Kidney (tissue), 14 donors: Measurements from ENCODE around the gene ART1. TPM values are rescaled to one million over a fixed set of nuclear protein-coding genes. Genes with fewer than 3 reads are reported as not detected.
A peak's percentile ranks its signal among the peaks of the same experiment; 100 is the strongest.

Experiments
- DNase-seq, 5 donors: peaks; one replicate each; pipeline ENCODE4 v3.0.0-alpha.2; 2013 to 2020
- FAIRE-seq: peaks from 2 replicates; lab custom pipeline; 2012; peaks lifted over from hg19 to GRCh38; lab: Jason Lieb, UNC
- H3K27ac ChIP-seq, 2 donors: one replicate each; pipeline ENCODE4 v1.7.0; 2013; ENCODE audit warnings: low read depth in 2 of 2, low read length in 2 of 2, inconsistent platforms in 1 of 2
- H3K27me3 ChIP-seq: one replicate; pipeline ENCODE4 v1.7.1; 2013; ENCODE audit warnings: low read length, inconsistent platforms; ENCODE audit not compliant: control insufficient read depth, insufficient read depth
- H3K36me3 ChIP-seq, 3 donors: one replicate each; pipeline versions ENCODE4 v1.7.0 to v1.7.1; 2013; ENCODE audit warnings: low read length in 3 of 3, control low read depth in 1 of 3, inconsistent platforms in 1 of 3; ENCODE audit not compliant: insufficient read depth in 3 of 3, control insufficient read depth in 2 of 3
- H3K4me1 ChIP-seq, 3 donors: one replicate each; pipeline versions ENCODE4 v1.7.0 to v1.7.1; 2013; ENCODE audit warnings: low read length in 3 of 3, inconsistent platforms in 1 of 3, low read depth in 1 of 3; ENCODE audit not compliant: control insufficient read depth in 2 of 3, insufficient read depth in 2 of 3
- H3K4me3 ChIP-seq, 3 donors: one replicate each; pipeline versions ENCODE4 v1.7.0 to v1.8.1; 2013; ENCODE audit warnings: low read length in 3 of 3, control low read depth in 1 of 3, inconsistent platforms in 1 of 3
- H3K9ac ChIP-seq, 3 donors: one replicate each; pipeline versions ENCODE4 v1.7.0 to v1.7.1; 2013; ENCODE audit warnings: low read length in 3 of 3, control low read depth in 1 of 3, inconsistent platforms in 1 of 3
- H3K9me3 ChIP-seq, 3 donors: one replicate each; pipeline versions ENCODE4 v1.7.0 to v1.7.1; 2013; ENCODE audit warnings: low read length in 3 of 3, control low read depth in 1 of 3, inconsistent platforms in 1 of 3; ENCODE audit not compliant: control insufficient read depth in 2 of 3, insufficient read depth in 1 of 3
- intact Hi-C: fragments of 100-400 bp; cut with DNase I; formaldehyde crosslinking; loops from one replicate; pipeline ENCODE4 v1.11.1; 2022
- polyA plus RNA-seq: library from polyadenylated mRNA; stranded (reverse); fragments of 350-450 nt; fragmentation: Illumina TruSeq; extraction: RNeasy Lipid Tissue Mini Kit (QIAGEN cat#74804); gene quantifications from one replicate; pipeline ENCODE4 v1.2.3, GENCODE V29; 2014; ENCODE audit warnings: low read depth, low replicate concordance; ENCODE audit not compliant: insufficient read depth
- total RNA-seq: library from RNA; stranded (reverse); fragmentation: NEBNext Ultra II Directional; extraction: Animal tissue kit (Norgen Biotek cat#: 25700); gene quantifications from one replicate; pipeline ENCODE4 v1.2.1, GENCODE V29; 2021
- TF ChIP-seq, protein P1 (sequence below): IDR thresholded peaks from 3 replicates; pipeline ENCODE4 v1.5.1; 2012; ENCODE audit warnings: mild to moderate bottlenecking, moderate library complexity, borderline replicate concordance; ENCODE audit not compliant: insufficient read depth; ENCODE audit errors: extremely low read depth
- donor health status: control.
- donor health status: control.
- donor health status: control.
- donor health status: control.
- donor health status: control.
- donor health status: DM: yes; HTN: yes; CAD: no.
- donor health status: Normal renal cell carcinoma (clear cell type).

ART1 gene
- total and polyA plus RNA-seq, 2 donors from 2014 or later, result 0.31 TPM; not detected in 1

DNA sequence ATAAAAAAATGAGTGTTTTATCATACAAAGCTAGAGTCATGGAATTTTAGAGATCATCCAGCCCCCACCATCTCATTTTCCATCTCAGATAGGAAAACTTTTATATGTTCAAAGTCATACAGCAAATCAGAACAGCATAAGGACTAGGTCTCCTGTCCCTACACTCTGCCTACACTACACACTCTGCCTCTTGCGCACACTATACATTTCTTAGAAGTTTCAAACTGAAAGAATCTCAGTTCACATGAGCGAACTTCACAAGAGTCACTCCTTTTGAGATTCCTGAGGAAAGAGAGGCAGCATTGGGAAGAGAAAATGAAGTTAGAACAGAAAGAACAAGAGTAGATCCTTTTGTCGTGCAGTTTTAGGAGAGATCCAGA, 39.7 kb upstream of the ART1 start:
- no peaks in the 10 kb centered on the region for H3K9me3 ChIP-seq
- TF ChIP-seq, protein P1, sequence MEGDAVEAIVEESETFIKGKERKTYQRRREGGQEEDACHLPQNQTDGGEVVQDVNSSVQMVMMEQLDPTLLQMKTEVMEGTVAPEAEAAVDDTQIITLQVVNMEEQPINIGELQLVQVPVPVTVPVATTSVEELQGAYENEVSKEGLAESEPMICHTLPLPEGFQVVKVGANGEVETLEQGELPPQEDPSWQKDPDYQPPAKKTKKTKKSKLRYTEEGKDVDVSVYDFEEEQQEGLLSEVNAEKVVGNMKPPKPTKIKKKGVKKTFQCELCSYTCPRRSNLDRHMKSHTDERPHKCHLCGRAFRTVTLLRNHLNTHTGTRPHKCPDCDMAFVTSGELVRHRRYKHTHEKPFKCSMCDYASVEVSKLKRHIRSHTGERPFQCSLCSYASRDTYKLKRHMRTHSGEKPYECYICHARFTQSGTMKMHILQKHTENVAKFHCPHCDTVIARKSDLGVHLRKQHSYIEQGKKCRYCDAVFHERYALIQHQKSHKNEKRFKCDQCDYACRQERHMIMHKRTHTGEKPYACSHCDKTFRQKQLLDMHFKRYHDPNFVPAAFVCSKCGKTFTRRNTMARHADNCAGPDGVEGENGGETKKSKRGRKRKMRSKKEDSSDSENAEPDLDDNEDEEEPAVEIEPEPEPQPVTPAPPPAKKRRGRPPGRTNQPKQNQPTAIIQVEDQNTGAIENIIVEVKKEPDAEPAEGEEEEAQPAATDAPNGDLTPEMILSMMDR, result no peak

DNA sequence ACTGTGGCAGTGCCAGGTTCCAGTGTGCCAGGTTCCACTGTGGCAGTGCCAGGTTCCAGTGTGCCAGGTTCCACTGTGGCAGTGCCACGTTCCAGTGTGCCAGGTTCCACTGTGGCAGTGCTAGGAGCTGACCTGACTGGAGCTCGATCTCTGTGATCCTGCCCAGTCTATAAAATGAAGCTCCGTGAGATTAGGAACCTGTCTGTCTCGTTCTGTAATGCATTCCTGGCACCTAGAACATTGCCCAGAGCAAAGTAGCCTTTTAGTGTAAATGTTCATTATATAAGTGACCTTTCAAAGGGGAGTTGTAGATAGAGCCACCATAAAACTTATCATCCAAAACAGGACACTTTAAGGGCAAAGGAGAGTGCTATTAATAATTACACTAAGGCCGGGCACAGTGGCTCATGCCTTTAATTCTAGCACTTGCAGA, 39.1 kb upstream of the ART1 start:
- no peaks in the 10 kb centered on the region for H3K4me1 ChIP-seq
- no peaks in the 10 kb centered on the region for H3K9me3 ChIP-seq

More for the DNA sequence above, 39.7 kb upstream of the ART1 start:
- intact Hi-C loops, result no loop called here
- no peaks in the 10 kb centered on the region for H3K36me3 ChIP-seq
- H3K27ac ChIP-seq, result no peak overlapping the region
- no peaks in the 10 kb centered on the region for H3K27me3 ChIP-seq
- no peak overlapping the region for H3K9ac ChIP-seq
- H3K4me1 ChIP-seq, result no peaks in the 10 kb centered on the region
- FAIRE-seq (no peak), DNase-seq (no peak)
- H3K4me3 ChIP-seq, result no peak overlapping the region

DNA sequence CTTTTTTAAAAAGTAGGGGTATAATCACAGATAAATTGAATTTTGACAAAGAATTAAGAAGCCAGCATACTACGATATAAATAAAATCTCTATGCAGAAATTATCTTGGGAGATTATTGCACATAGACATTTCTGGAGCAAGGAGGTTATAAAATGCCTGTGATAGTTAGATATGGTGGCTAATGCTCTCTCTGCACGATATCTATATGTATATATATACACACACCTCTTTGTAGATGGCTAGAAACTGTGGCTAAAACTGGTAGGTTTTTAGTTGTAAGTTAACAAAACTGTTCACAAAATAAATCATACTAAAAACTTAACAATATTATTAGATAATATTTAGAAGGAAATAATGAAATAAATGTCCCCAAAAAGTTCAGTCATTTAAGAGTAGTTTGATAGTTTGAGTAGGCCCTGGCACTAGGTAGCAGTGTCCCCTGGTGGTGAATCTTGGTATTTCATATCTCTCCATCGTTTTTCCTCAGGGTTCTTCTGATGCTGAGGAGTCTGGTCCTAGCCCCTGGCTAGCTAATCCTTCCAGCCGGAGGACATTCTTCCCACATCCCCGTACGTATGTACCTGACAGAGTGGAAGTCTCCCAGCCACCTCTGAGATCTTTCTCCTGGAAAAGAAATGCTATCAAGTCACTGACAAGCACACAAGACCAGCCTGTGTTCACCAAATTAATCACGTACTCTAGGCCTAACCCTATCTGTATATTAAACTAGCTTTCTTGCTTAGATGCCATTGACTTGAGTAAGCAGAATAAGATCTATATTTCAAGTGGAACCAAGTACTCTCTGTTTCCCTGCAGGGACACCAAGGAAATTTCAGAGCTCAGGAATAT, 35.3 kb upstream of the ART1 start:
- Histone ChIP-seq H3K27me3 (no peaks in the 10 kb centered on the region), H3K4me3 (no peak overlapping the region), H3K9me3 (peaks cover 0 to 4% (median 0%) of the 10 kb centered on the region in 3 donors), H3K27ac (no peak overlapping the region), H3K36me3 (no peaks in the 10 kb centered on the region), H3K9ac (no peak overlapping the region), H3K4me1 (no peaks in the 10 kb centered on the region)
- FAIRE-seq (peak; percentile 42), DNase-seq (peak in 3 of 5 donors; percentile 29 to 61 (median 43))
- TF ChIP-seq, protein P1, result peak; percentile 91
- intact Hi-C loops, result no loop called here

More for the DNA sequence above, 39.1 kb upstream of the ART1 start:
- Histone ChIP-seq H3K36me3 (no peaks in the 10 kb centered on the region), H3K27me3 (no peaks in the 10 kb centered on the region), H3K27ac (no peak overlapping the region), H3K4me3 (no peak overlapping the region), H3K9ac (no peak overlapping the region)
- FAIRE-seq, result no peak
- DNase-seq, result no peak
- TF ChIP-seq, protein P1, result no peak
- intact Hi-C loops, result no loop called here
